ENCODE measurements around the gene PATL1. TPM values are rescaled to one million over a fixed set of nuclear protein-coding genes. Genes with fewer than 3 reads are reported as not detected.

Gene PATL1
- total and polyA plus RNA-seq, 2 of the 8 experiments (the other 6 are each of a cell fraction or from before 2014, with no cell fraction given): 30.4 to 33.4 TPM

DNA sequence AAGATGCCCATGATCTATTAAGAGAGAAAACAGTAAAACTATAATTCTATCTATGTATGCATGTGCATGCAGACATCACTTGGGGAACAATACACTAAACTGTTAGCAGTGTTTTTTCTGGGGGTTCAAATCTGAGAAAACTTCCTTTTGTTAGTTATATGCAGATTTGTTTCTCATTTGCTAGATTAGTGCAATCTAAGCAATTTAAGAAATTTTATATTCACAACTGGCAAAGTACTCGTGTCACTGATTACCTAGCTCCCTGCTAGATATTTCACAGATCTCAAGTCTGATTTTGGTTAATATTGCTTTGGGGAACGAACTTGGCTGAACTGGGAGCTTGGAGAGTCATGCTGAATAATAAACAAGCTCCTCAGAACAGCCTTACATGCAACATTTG is 38.3 kb downstream of the PATL1 start:
- ChIA-PET POLR2A (ENCODE audit: partially characterized antibody) (interaction anchor here (1.1 kb wide), 1 partner anchor 63 kb away, joined by 3 read pairs; no protein-coding TSS in a partner anchor), CTCF (ENCODE audit: partially characterized antibody) (no interaction called here)
- TF ChIP-seq CHD1 (IDR thresholded peaks at IDR 0.05; ENCODE audit: low read depth, low read length): no peak
- no peak for TF ChIP-seq CHD2 (IDR thresholded peaks at IDR 0.05; ENCODE audit: low read length)
- no peak for TF ChIP-seq POLR2A (IDR thresholded peaks at IDR 0.05; ENCODE audit: control extremely low read depth in 1 of 2, low read depth in 2 of 2, low read length in 2 of 2)
- no peak for TF ChIP-seq FOSL1 (IDR thresholded peaks at IDR 0.05; ENCODE audit: insufficient read depth, low read depth, low read length)
- TF ChIP-seq, protein P1, sequence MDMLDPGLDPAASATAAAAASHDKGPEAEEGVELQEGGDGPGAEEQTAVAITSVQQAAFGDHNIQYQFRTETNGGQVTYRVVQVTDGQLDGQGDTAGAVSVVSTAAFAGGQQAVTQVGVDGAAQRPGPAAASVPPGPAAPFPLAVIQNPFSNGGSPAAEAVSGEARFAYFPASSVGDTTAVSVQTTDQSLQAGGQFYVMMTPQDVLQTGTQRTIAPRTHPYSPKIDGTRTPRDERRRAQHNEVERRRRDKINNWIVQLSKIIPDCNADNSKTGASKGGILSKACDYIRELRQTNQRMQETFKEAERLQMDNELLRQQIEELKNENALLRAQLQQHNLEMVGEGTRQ (IDR thresholded peaks at IDR 0.05; ENCODE audit: low read length): no peak
- no peak for TF ChIP-seq CBX5 (IDR thresholded peaks at IDR 0.05; ENCODE audit: low read depth, low read length)
- TF ChIP-seq TBP (IDR thresholded peaks at IDR 0.05; ENCODE audit: low read depth, low read length): no peak
- no peak for TF ChIP-seq ASH2L (IDR thresholded peaks at IDR 0.05; ENCODE audit: low read length)
- no peak for TF ChIP-seq GABPA (IDR thresholded peaks at IDR 0.05; ENCODE audit: borderline replicate concordance, insufficient read depth, low read length)
- TF ChIP-seq BACH1 (IDR thresholded peaks at IDR 0.05; ENCODE audit: low read length): no peak
- TF ChIP-seq BRCA1 (IDR thresholded peaks at IDR 0.05; ENCODE audit: low read depth, low read length): no peak
- TF ChIP-seq SIN3A (conservative IDR thresholded peaks at IDR 0.05 in 1 of 2, IDR thresholded peaks at IDR 0.05 in 1 of 2; ENCODE audit: low read depth in 1 of 2, low read length in 2 of 2): no peak
- no peak for TF ChIP-seq EZH2 (IDR thresholded peaks at IDR 0.05; ENCODE audit: low read depth, low read length, severe bottlenecking)
- no peak overlapping the region for H2BK12ac ChIP-seq (ENCODE audit: low read depth, low read length)
- no peak overlapping the region for H3K27ac ChIP-seq (ENCODE audit: low read depth, low read length)
- no peaks in the 10 kb centered on the region for H3K79me2 ChIP-seq (ENCODE audit: control insufficient read depth in 1 of 2, insufficient read depth in 2 of 2, low read length in 2 of 2)
- no peaks in the 10 kb centered on the region for H3K36me3 ChIP-seq (ENCODE audit: control insufficient read depth in 2 of 4, insufficient read depth in 4 of 4, low read length in 3 of 4)
- 74% methylated on average over 2 of the region's 2 CpGs; no CpG with 5 or more reads in 1 of the 2 experiments for WGBS, 2 experiments (ENCODE audit: extremely low coverage in 1 of 2, insufficient coverage in 1 of 2, insufficient read length in 1 of 2, insufficient replicate concordance in 2 of 2, low coverage in 1 of 2, low lambda C conversion rate in 2 of 2, missing lambda C conversion rate in 1 of 2)
- H2AK5ac ChIP-seq (ENCODE audit: low read depth, low read length): no peak overlapping the region
- no peaks in the 10 kb centered on the region for H3K79me1 ChIP-seq (ENCODE audit: low read depth, low read length)
- H3K4me3 ChIP-seq (ENCODE audit: extremely low read depth in 1 of 4, insufficient read depth in 2 of 4, low read depth in 3 of 4, low read length in 4 of 4): no peak overlapping the region
- DNase-seq (ENCODE audit: low read depth in 1 of 2, low spot score in 2 of 2) (no peak), FAIRE-seq (no peak)
- H3K27me3 ChIP-seq (replicated peaks in 1 of 4; ENCODE audit: control insufficient read depth in 3 of 4, extremely low read depth in 1 of 4, insufficient read depth in 3 of 4, low read length in 3 of 4): no peaks in the 10 kb centered on the region
- H3K56ac ChIP-seq (replicated peaks; ENCODE audit: insufficient read length, low read depth, low read length): no peak overlapping the region
- no peak overlapping the region for H2AFZ ChIP-seq (ENCODE audit: low read length)
- H3K9me3 ChIP-seq (ENCODE audit: insufficient read depth in 2 of 2, low read depth in 1 of 2, low read length in 1 of 2): no peaks in the 10 kb centered on the region
- no peaks in the 10 kb centered on the region for H4K20me1 ChIP-seq (replicated peaks in 1 of 2; ENCODE audit: control insufficient read depth in 1 of 2, insufficient read depth in 2 of 2, low read length in 2 of 2)
- no peak overlapping the region for H3K9ac ChIP-seq (replicated peaks in 1 of 4; ENCODE audit: extremely low read depth in 1 of 4, low read depth in 3 of 4, low read length in 3 of 4)
- H3K23me2 ChIP-seq (ENCODE audit: low read depth, low read length): no peaks in the 10 kb centered on the region
- no peak overlapping the region for H2BK5ac ChIP-seq (ENCODE audit: low read depth, low read length)
- no peak overlapping the region for H3K23ac ChIP-seq (ENCODE audit: insufficient read length)
- no peak overlapping the region for H3K14ac ChIP-seq (ENCODE audit: insufficient read length)
- H3K4me1 ChIP-seq (replicated peaks in 1 of 4; ENCODE audit: control insufficient read depth in 3 of 4, insufficient read depth in 4 of 4, low read length in 3 of 4): peaks cover 0 to 2% (median 1%) of the 10 kb centered on the region in 4 experiments; a peak in 2 of 7 replicates
- H4K91ac ChIP-seq (replicated peaks; ENCODE audit: insufficient read length, low read length): no peak overlapping the region
- no peak overlapping the region for H3K18ac ChIP-seq (ENCODE audit: extremely low read depth, low read length)
- H2BK120ac ChIP-seq (replicated peaks; ENCODE audit: low read depth, low read length): no peak overlapping the region
- no peak overlapping the region for H2BK15ac ChIP-seq (ENCODE audit: low read length)
- no peak overlapping the region for H3K4me2 ChIP-seq (ENCODE audit: insufficient read depth in 1 of 2, low read depth in 2 of 2, low read length in 2 of 2)
- no peak overlapping the region for H4K5ac ChIP-seq (ENCODE audit: insufficient read length, low read depth, low read length)
- H4K8ac ChIP-seq (ENCODE audit: extremely low read depth, insufficient read depth, low read length): no peak overlapping the region
- no peak overlapping the region for H2BK20ac ChIP-seq (ENCODE audit: low read length)
- H3K4ac ChIP-seq (replicated peaks; ENCODE audit: insufficient read length, low read depth, low read length): no peak overlapping the region

Data from H1 (cell line).